MM.1S (cell line): Measurements from ENCODE around the gene HIBCH.
"Not testable (repeated sequence)": the region's sequence is repeated elsewhere in the genome, so short reads cannot be mapped to it uniquely, and the experiment has no call there.

Source experiments
- DNase-seq: peaks from one replicate; pipeline ENCODE4 v3.0.0-alpha.2; 2015
- H2AFZ ChIP-seq: fragments of 300-600 bp; sonication (generic); 2 replicates; pipeline ENCODE4 v1.6.0; 2016; ENCODE audit warnings: antibody characterized with exemption, low read length
- H3F3A ChIP-seq: fragments of 300-600 bp; sonication (generic); 2 replicates; pipeline ENCODE4 v1.6.1; 2016; ENCODE audit warnings: mild to moderate bottlenecking, antibody characterized with exemption, low read length, moderate library complexity, mixed read lengths; ENCODE audit not compliant: insufficient read depth
- H3K27ac ChIP-seq: fragments of 300-600 bp; sonication (generic); 2 replicates; pipeline ENCODE4 v1.5.1; 2016; ENCODE audit warnings: mild to moderate bottlenecking, low read length
- H3K27me3 ChIP-seq: fragments of 300-600 bp; sonication (generic); replicated peaks from 2 replicates; pipeline ENCODE4 v1.6.0; 2016; ENCODE audit warnings: low read length; ENCODE audit not compliant: insufficient read depth
- H3K36me3 ChIP-seq: fragments of 300-600 bp; sonication (generic); replicated peaks from 2 replicates; pipeline ENCODE4 v1.6.1; 2016; ENCODE audit warnings: mild to moderate bottlenecking, low read length, mixed read lengths; ENCODE audit not compliant: insufficient read depth
- H3K4me1 ChIP-seq: fragments of 300-600 bp; sonication (generic); 2 replicates; pipeline ENCODE4 v1.6.1; 2016; ENCODE audit warnings: low read length, mixed read lengths
- H3K4me2 ChIP-seq: fragments of 300-600 bp; sonication (generic); 2 replicates; pipeline ENCODE4 v1.6.0; 2016; ENCODE audit warnings: low read depth, low read length
- H3K4me3 ChIP-seq: fragments of 300-600 bp; sonication (generic); 2 replicates; pipeline ENCODE4 v1.5.1; 2016; ENCODE audit warnings: low read length, mixed read lengths
- H3K79me2 ChIP-seq: fragments of 300-600 bp; sonication (generic); 2 replicates; pipeline ENCODE4 v1.6.1; 2016; ENCODE audit warnings: mixed run types, low read length, mixed read lengths
- H3K9ac ChIP-seq: fragments of 300-600 bp; sonication (generic); 2 replicates; pipeline ENCODE4 v1.6.1; 2016; ENCODE audit warnings: low read length, mixed read lengths
- H3K9me2 ChIP-seq: fragments of 300-600 bp; sonication (generic); replicated peaks from 2 replicates; pipeline ENCODE4 v1.6.1; 2016; ENCODE audit warnings: mild to moderate bottlenecking, low read length, mixed read lengths; ENCODE audit not compliant: insufficient read depth
- H3K9me3 ChIP-seq: fragments of 300-600 bp; sonication (generic); replicated peaks from 2 replicates; pipeline ENCODE4 v1.6.1; 2016; ENCODE audit warnings: mild to moderate bottlenecking, low read length, mixed read lengths; ENCODE audit not compliant: insufficient read depth
- H4K20me1 ChIP-seq: fragments of 300-600 bp; sonication (generic); 2 replicates; pipeline ENCODE4 v1.6.1; 2016; ENCODE audit warnings: mild to moderate bottlenecking, low read length, moderate library complexity, mixed read lengths; ENCODE audit not compliant: insufficient read depth
- EZH2 ChIP-seq: fragments of 300-600 bp; sonication (generic); optimal IDR thresholded peaks from 2 replicates; pipeline ENCODE3; 2017; ENCODE audit warnings: low read depth, mild to moderate bottlenecking, antibody characterized with exemption, low read length, mixed read lengths
- EZH2phosphoT487 ChIP-seq: fragments of 300-600 bp; sonication (generic); IDR thresholded peaks from 2 replicates; pipeline ENCODE4 v1.6.1; 2018; ENCODE audit warnings: antibody characterized with exemption, low read length
- TF ChIP-seq, protein P1 (sequence below): fragments of 300-600 bp; sonication (generic); IDR thresholded peaks from 2 replicates; pipeline ENCODE4 v1.5.1; 2016; ENCODE audit warnings: antibody characterized with exemption, low read length, mixed read lengths

Gene HIBCH

DNA sequence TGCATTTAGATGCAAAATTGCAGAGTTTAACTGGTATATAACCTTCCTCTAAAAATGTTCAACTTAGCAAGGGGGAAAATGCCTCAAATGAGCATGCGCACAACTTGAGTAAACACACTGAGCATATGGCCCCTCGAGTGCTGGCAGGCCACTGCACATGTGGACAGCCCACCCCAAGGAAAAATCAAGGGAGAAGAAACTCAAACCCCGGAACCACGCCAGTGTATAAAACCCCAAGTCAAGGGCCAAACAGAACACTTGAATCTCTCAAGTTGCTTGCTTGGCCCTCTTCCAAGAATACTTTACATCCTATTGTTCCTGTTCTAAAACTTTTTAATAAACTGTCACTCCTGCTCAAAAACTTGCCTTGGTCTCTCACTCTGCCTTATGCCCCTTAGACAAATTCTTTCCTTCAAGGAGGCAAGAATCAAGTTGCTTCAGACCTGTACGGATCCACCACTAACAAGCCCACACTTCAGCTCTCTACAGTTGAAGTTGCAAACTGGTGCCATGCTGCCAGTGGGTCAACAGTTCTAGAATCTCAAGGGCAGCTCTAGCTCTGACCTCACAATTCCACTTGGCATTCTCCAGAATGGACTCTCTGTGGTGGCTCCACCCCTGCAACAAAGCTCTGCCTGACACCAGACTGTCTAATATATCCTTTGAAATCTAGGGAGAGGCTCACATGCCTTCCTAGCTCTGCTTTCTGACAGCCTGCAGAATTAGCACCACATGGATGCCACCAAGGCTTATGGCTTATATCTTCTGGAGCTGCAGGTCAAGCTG, 38.9 kb downstream of the HIBCH start:
- H3K9ac ChIP-seq = no peak overlapping the region
- DNase-seq = no peak

GRCh38 chr2:190279256-190280134, 40.1 kb downstream of the HIBCH start:
- not testable (repeated sequence) for H3K4me2 ChIP-seq, H3K27ac ChIP-seq, H2AFZ ChIP-seq, H3K36me3 ChIP-seq, DNase-seq, H3K9me3 ChIP-seq, H3K4me1 ChIP-seq, H3K4me3 ChIP-seq, H3K9me2 ChIP-seq, H3K9ac ChIP-seq, H3F3A ChIP-seq, H3K79me2 ChIP-seq, H3K27me3 ChIP-seq, H4K20me1 ChIP-seq

More for the DNA sequence above, 38.9 kb downstream of the HIBCH start:
- Histone ChIP-seq H3K9me2 (no peaks in the 10 kb centered on the region), H3K4me1 (peaks cover 7% of the 10 kb centered on the region; the same call in 1 of the 2 replicates), H3K79me2 (no peaks in the 10 kb centered on the region), H3K4me3 (no peak overlapping the region), H3F3A (0 out of 2 replicates have a peak, but pooled peaks cover 4% of the 10 kb centered on the region), H3K36me3 (no peaks in the 10 kb centered on the region), H4K20me1 (no peaks in the 10 kb centered on the region), H3K4me2 (no peak overlapping the region), H2AFZ (no peak overlapping the region), H3K9me3 (no peaks in the 10 kb centered on the region), H3K27me3 (no peaks in the 10 kb centered on the region), H3K27ac (no peak overlapping the region)
- TF ChIP-seq EZH2phosphoT487 = no peak
- no peak for TF ChIP-seq EZH2

GRCh38 chr2:190277234-190278112, 42.2 kb downstream of the HIBCH start:
- peaks cover 11% of the 10 kb centered on the region; the same call in 1 of the 2 replicates for H3K4me1 ChIP-seq
- peak overlapping the region; percentile 39; the same call in 1 of the 2 replicates for H3K27ac ChIP-seq
- peak overlapping the region; percentile 35; the same call in 1 of the 2 replicates for H3K4me3 ChIP-seq
- TF ChIP-seq EZH2phosphoT487 = no peak
- TF ChIP-seq, protein P1, sequence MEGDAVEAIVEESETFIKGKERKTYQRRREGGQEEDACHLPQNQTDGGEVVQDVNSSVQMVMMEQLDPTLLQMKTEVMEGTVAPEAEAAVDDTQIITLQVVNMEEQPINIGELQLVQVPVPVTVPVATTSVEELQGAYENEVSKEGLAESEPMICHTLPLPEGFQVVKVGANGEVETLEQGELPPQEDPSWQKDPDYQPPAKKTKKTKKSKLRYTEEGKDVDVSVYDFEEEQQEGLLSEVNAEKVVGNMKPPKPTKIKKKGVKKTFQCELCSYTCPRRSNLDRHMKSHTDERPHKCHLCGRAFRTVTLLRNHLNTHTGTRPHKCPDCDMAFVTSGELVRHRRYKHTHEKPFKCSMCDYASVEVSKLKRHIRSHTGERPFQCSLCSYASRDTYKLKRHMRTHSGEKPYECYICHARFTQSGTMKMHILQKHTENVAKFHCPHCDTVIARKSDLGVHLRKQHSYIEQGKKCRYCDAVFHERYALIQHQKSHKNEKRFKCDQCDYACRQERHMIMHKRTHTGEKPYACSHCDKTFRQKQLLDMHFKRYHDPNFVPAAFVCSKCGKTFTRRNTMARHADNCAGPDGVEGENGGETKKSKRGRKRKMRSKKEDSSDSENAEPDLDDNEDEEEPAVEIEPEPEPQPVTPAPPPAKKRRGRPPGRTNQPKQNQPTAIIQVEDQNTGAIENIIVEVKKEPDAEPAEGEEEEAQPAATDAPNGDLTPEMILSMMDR = peak; percentile 47
- no peaks in the 10 kb centered on the region for H3K27me3 ChIP-seq
- H3F3A ChIP-seq = 0 out of 2 replicates have a peak, but pooled peaks cover 4% of the 10 kb centered on the region
- H3K9me3 ChIP-seq = no peaks in the 10 kb centered on the region
- no peaks in the 10 kb centered on the region for H4K20me1 ChIP-seq
- DNase-seq = peak; percentile 76
- H3K9ac ChIP-seq = no peak overlapping the region
- H2AFZ ChIP-seq = peak overlapping the region; percentile 51
- H3K36me3 ChIP-seq = no peaks in the 10 kb centered on the region
- no peaks in the 10 kb centered on the region for H3K79me2 ChIP-seq
- H3K9me2 ChIP-seq = no peaks in the 10 kb centered on the region
- peak overlapping the region; percentile 44 for H3K4me2 ChIP-seq

DNA sequence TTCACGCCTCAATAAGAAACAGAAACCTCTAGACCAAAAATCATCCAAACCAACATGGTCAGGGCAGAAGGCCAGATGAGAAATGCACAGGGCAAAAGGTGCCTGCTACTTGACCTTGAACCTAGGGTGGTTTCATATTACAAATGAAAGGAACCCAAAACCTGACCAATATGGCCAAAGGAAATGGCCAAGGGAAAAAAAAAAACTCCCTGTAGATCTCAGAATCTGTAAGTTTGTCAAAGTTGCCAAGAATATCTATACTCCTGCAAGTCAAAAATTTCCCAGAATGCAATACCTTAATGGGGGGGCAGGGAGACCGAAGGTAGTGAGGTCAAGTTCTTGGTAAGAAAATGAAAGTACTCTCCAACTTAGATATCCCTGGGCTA, 47.2 kb downstream of the HIBCH start:
- H3K9ac ChIP-seq = no peak overlapping the region
- H3K27ac ChIP-seq = no peak overlapping the region
- DNase-seq = peak; percentile 35
- no peaks in the 10 kb centered on the region for H3K79me2 ChIP-seq
- H2AFZ ChIP-seq = no peak overlapping the region
- no peaks in the 10 kb centered on the region for H4K20me1 ChIP-seq
- no peaks in the 10 kb centered on the region for H3K9me2 ChIP-seq
- no peaks in the 10 kb centered on the region for H3K9me3 ChIP-seq
- H3K27me3 ChIP-seq = no peaks in the 10 kb centered on the region
- peaks cover 6% of the 10 kb centered on the region; the same call in 1 of the 2 replicates for H3K4me1 ChIP-seq
- H3K4me2 ChIP-seq = no peak overlapping the region
- no peak overlapping the region for H3K4me3 ChIP-seq
- H3K36me3 ChIP-seq = no peaks in the 10 kb centered on the region
- H3F3A ChIP-seq = 0 out of 2 replicates have a peak, but pooled peaks cover 4% of the 10 kb centered on the region
- TF ChIP-seq, protein P1 = no peak
- TF ChIP-seq EZH2phosphoT487 (no peak), EZH2 (no peak)
